OCI-LY7 (cell line): ENCODE results near the gene KCNC2. TPM values are rescaled to one million over a fixed set of nuclear protein-coding genes. Genes with fewer than 3 reads are reported as not detected.

Experiments used
- BruUV-seq: library from RNA; stranded (reverse); fragments of 400-500 nt; replicated peaks from 2 replicates; lab custom pipeline; 2021; lab: Mats Ljungman, UMichigan
- CTCF ChIA-PET: fragments of 300-600 bp; sonication (Branson Sonifier 250); formaldehyde crosslinking; loops from one replicate; lab custom pipeline; 2022; ENCODE audit warnings: antibody characterized with exemption; ENCODE audit not compliant: unreplicated experiment; lab: Charles Lee
- POLR2A ChIA-PET: fragments of 300-600 bp; sonication (Branson Sonifier 250); formaldehyde crosslinking; loops from one replicate; lab custom pipeline; 2022; ENCODE audit warnings: antibody characterized with exemption; lab: Charles Lee
- DNase-seq: peaks from one replicate; pipeline ENCODE4 v3.0.0-alpha.2; 2015; ENCODE audit warnings: low spot score
- H2AFZ ChIP-seq: fragments of 200-600 bp; sonication (generic), shearing (Covaris generic); 2 replicates; pipeline ENCODE4 v1.6.1; 2014; ENCODE audit warnings: mild to moderate bottlenecking, antibody characterized with exemption, low read length, moderate library complexity
- H3K27ac ChIP-seq: fragments of 200-600 bp; sonication (generic); 2 replicates; pipeline ENCODE4 v1.5.1; 2014; ENCODE audit warnings: mixed run types, low read depth, mild to moderate bottlenecking, moderate library complexity, low read length, inconsistent platforms; ENCODE audit not compliant: poor library complexity, severe bottlenecking
- H3K36me3 ChIP-seq: fragments of 200-600 bp; sonication (generic); 2 replicates; pipeline ENCODE4 v1.6.1; 2014; ENCODE audit warnings: mild to moderate bottlenecking, antibody characterized with exemption, low read length, moderate library complexity, mixed read lengths; ENCODE audit not compliant: insufficient read depth
- H3K4me1 ChIP-seq: fragments of 200-600 bp; sonication (generic); 2 replicates; pipeline ENCODE4 v1.5.1; 2014; ENCODE audit warnings: mild to moderate bottlenecking, low read length; ENCODE audit not compliant: insufficient read depth, poor library complexity, severe bottlenecking
- H3K4me2 ChIP-seq: fragments of 200-600 bp; sonication (generic); 2 replicates; pipeline ENCODE4 v1.6.1; 2014; ENCODE audit warnings: mild to moderate bottlenecking, low read length
- H3K4me3 ChIP-seq: fragments of 200-600 bp; sonication (generic); 2 replicates; pipeline ENCODE4 v1.5.1; 2014; ENCODE audit warnings: mild to moderate bottlenecking, low read depth, low read length; ENCODE audit not compliant: poor library complexity, severe bottlenecking
- H3K79me2 ChIP-seq: fragments of 200-600 bp; sonication (generic); 2 replicates; pipeline ENCODE4 v1.6.1; 2016; ENCODE audit warnings: low read depth, mild to moderate bottlenecking, low read length, moderate library complexity, mixed read lengths; ENCODE audit not compliant: insufficient read depth
- H3K9me2 ChIP-seq: fragments of 200-600 bp; sonication (generic); 2 replicates; pipeline ENCODE4 v1.6.1; 2016; ENCODE audit warnings: mild to moderate bottlenecking, low read length, mixed read lengths; ENCODE audit not compliant: insufficient read depth
- H3K9me3 ChIP-seq: fragments of 200-600 bp; sonication (generic); 2 replicates; pipeline ENCODE4 v1.6.1; 2014; ENCODE audit warnings: mild to moderate bottlenecking, mixed run types, low read length, mixed read lengths
- H4K20me1 ChIP-seq: fragments of 200-600 bp; sonication (generic); 2 replicates; pipeline ENCODE4 v1.6.1; 2014; ENCODE audit warnings: mild to moderate bottlenecking, antibody characterized with exemption, low read length, moderate library complexity, mixed read lengths; ENCODE audit not compliant: insufficient read depth
- CTCF ChIP-seq: fragments of 200-600 bp; sonication (generic); conservative IDR thresholded peaks from 2 replicates; pipeline ENCODE4 v1.5.1; 2014; ENCODE audit warnings: mild to moderate bottlenecking, antibody characterized with exemption, low read length, moderate library complexity, mixed read lengths
- EZH2phosphoT487 ChIP-seq: fragments of 200-600 bp; sonication (generic); IDR thresholded peaks from 2 replicates; pipeline ENCODE4 v1.6.1; 2018; ENCODE audit warnings: low read depth, borderline replicate concordance, mild to moderate bottlenecking, mixed run types, antibody characterized with exemption, low read length, moderate library complexity, mixed read lengths
- intact Hi-C: fragments of 100-400 bp; cut with micrococcal nuclease; formaldehyde crosslinking; loops from one replicate; pipeline ENCODE4 v1.10.0; 2022; ENCODE audit not compliant: unreplicated experiment
- total RNA-seq, 2 experiments: library from RNA; depleted of rRNA in 1 of 2; stranded (reverse); fragments of >200 nt in 1 of 2; shearing (Covaris generic) in 1 of 2; gene quantifications; 2 replicates each; pipeline ENCODE4 v1.2.3, GENCODE V29; 2014 to 2022

The KCNC2 gene
- total RNA-seq, 2 experiments from 2014 or later: not detected

- no peak overlapping the region for H3K4me2 ChIP-seq
- intact Hi-C loops: no loop called here
- no peaks in the 10 kb centered on the region for H3K79me2 ChIP-seq
- no peaks in the 10 kb centered on the region for H3K9me2 ChIP-seq
- no peaks in the 10 kb centered on the region for H3K36me3 ChIP-seq
- no peak overlapping the region for H2AFZ ChIP-seq
- CTCF ChIA-PET: no interaction called here
- no TSS peak for BruUV-seq
- H3K9me3 ChIP-seq: no peaks in the 10 kb centered on the region
- no peaks in the 10 kb centered on the region for H3K4me1 ChIP-seq
- H3K4me3 ChIP-seq: no peak overlapping the region
- no peak for DNase-seq
- no peak overlapping the region for H3K27ac ChIP-seq
- POLR2A ChIA-PET: interaction anchor here (1.3 kb wide), 1 partner anchor 35 kb away, joined by 3 read pairs; no protein-coding TSS in a partner anchor
- no peaks in the 10 kb centered on the region for H4K20me1 ChIP-seq
- TF ChIP-seq CTCF (no peak), EZH2phosphoT487 (no peak)
Observed at GRCh38 chr12:75154388-75154787, 55.3 kb downstream of the KCNC2 start.

GRCh38 chr12:75139196-75139595 lies 70.4 kb downstream of the KCNC2 start:
- ChIA-PET POLR2A (no interaction called here), CTCF (no interaction called here)
- no peak overlapping the region for H3K27ac ChIP-seq
- H3K4me2 ChIP-seq: no peak overlapping the region
- H4K20me1 ChIP-seq: no peaks in the 10 kb centered on the region
- no TSS peak for BruUV-seq
- no peaks in the 10 kb centered on the region for H3K79me2 ChIP-seq
- H3K4me3 ChIP-seq: no peak overlapping the region
- TF ChIP-seq CTCF (no peak), EZH2phosphoT487 (no peak)
- H2AFZ ChIP-seq: no peak overlapping the region
- no peaks in the 10 kb centered on the region for H3K4me1 ChIP-seq
- no peaks in the 10 kb centered on the region for H3K9me3 ChIP-seq
- H3K9me2 ChIP-seq: no peaks in the 10 kb centered on the region
- intact Hi-C loops: no loop called here
- DNase-seq: no peak
- no peaks in the 10 kb centered on the region for H3K36me3 ChIP-seq

GRCh38 chr12:75137896-75138295 lies 71.7 kb downstream of the KCNC2 start:
- no peak overlapping the region for H3K4me2 ChIP-seq
- ChIA-PET CTCF (no interaction called here), POLR2A (interaction anchor here (0.7 kb wide), 1 partner anchor 38 kb away, joined by 3 read pairs; no protein-coding TSS in a partner anchor)
- no peaks in the 10 kb centered on the region for H3K36me3 ChIP-seq
- intact Hi-C loops: no loop called here
- H3K4me3 ChIP-seq: no peak overlapping the region
- no TSS peak for BruUV-seq
- H3K79me2 ChIP-seq: no peaks in the 10 kb centered on the region
- H4K20me1 ChIP-seq: no peaks in the 10 kb centered on the region
- TF ChIP-seq CTCF (no peak), EZH2phosphoT487 (no peak)
- no peaks in the 10 kb centered on the region for H3K9me3 ChIP-seq
- H3K27ac ChIP-seq: no peak overlapping the region
- no peaks in the 10 kb centered on the region; the same call in 1 of the 2 replicates for H3K9me2 ChIP-seq
- no peak for DNase-seq
- H2AFZ ChIP-seq: no peak overlapping the region
- H3K4me1 ChIP-seq: no peaks in the 10 kb centered on the region
